ENCODE results near the gene GUCA2A.

Gene GUCA2A

GRCh38 chr1:42152119-42152518 is 12.4 kb downstream of the GUCA2A start:
- Histone ChIP-seq H3K9me3 (no peaks in the 10 kb centered on the region), H3K27ac (no peak overlapping the region), H3K4me1 (ENCODE audit: control insufficient read depth in 1 of 2, insufficient read depth in 1 of 2, low read depth in 1 of 2, low read length in 1 of 2) (no peaks in the 10 kb centered on the region), H3K4me3 (ENCODE audit: low read depth in 1 of 2, low read length in 1 of 2) (no peak overlapping the region), H3K27me3 (no peaks in the 10 kb centered on the region), H3K36me3 (no peaks in the 10 kb centered on the region)
- TF ChIP-seq CTCF (IDR thresholded peaks at IDR 0.05), result no peak

- H3K27me3 ChIP-seq, result peaks cover 14% of the 10 kb centered on the region
- no peak overlapping the region for H3K4me3 ChIP-seq (ENCODE audit: low read depth in 1 of 2, low read length in 1 of 2)
- H3K9me3 ChIP-seq, result no peaks in the 10 kb centered on the region
- no peaks in the 10 kb centered on the region for H3K36me3 ChIP-seq
- TF ChIP-seq CTCF (IDR thresholded peaks at IDR 0.05), result no peak
- no peak overlapping the region for H3K27ac ChIP-seq
- H3K4me1 ChIP-seq (ENCODE audit: control insufficient read depth in 1 of 2, insufficient read depth in 1 of 2, low read depth in 1 of 2, low read length in 1 of 2), result no peaks in the 10 kb centered on the region
Measured at GRCh38 chr1:42150651-42151050, 13.9 kb downstream of the GUCA2A start.

GRCh38 chr1:42148166-42148565 is 16.4 kb downstream of the GUCA2A start:
- Histone ChIP-seq H3K4me1 (ENCODE audit: control insufficient read depth in 1 of 2, insufficient read depth in 1 of 2, low read depth in 1 of 2, low read length in 1 of 2) (no peaks in the 10 kb centered on the region), H3K36me3 (no peaks in the 10 kb centered on the region), H3K27me3 (peaks cover 33% of the 10 kb centered on the region), H3K27ac (no peak overlapping the region), H3K4me3 (ENCODE audit: low read depth in 1 of 2, low read length in 1 of 2) (no peak overlapping the region), H3K9me3 (no peaks in the 10 kb centered on the region)
- TF ChIP-seq CTCF (IDR thresholded peaks at IDR 0.05), result no peak

GRCh38 chr1:42146626-42147320 is 17.8 kb downstream of the GUCA2A start:
- Histone ChIP-seq H3K4me1 (ENCODE audit: control insufficient read depth in 1 of 2, insufficient read depth in 1 of 2, low read depth in 1 of 2, low read length in 1 of 2) (no peaks in the 10 kb centered on the region), H3K27me3 (peaks cover 33% of the 10 kb centered on the region), H3K36me3 (no peaks in the 10 kb centered on the region), H3K4me3 (ENCODE audit: low read depth in 1 of 2, low read length in 1 of 2) (no peak overlapping the region), H3K27ac (no peak overlapping the region), H3K9me3 (no peaks in the 10 kb centered on the region)
- no peak for TF ChIP-seq CTCF (IDR thresholded peaks at IDR 0.05)

- TF ChIP-seq CTCF (IDR thresholded peaks at IDR 0.05), result no peak
- Histone ChIP-seq H3K27ac (no peak overlapping the region), H3K27me3 (peaks cover 33% of the 10 kb centered on the region), H3K4me1 (ENCODE audit: control insufficient read depth in 1 of 2, insufficient read depth in 1 of 2, low read depth in 1 of 2, low read length in 1 of 2) (no peaks in the 10 kb centered on the region), H3K4me3 (ENCODE audit: low read depth in 1 of 2, low read length in 1 of 2) (no peak overlapping the region), H3K9me3 (no peaks in the 10 kb centered on the region), H3K36me3 (no peaks in the 10 kb centered on the region)
Measured at GRCh38 chr1:42145764-42146625, 18.6 kb downstream of the GUCA2A start.
